Effector memory CD4-positive, alpha-beta T cell (primary cell): Measurements from ENCODE around the gene LMO7.

ENCODE experiments used
- DNase-seq, 3 donors: peaks; one replicate each; pipeline ENCODE4 v3.0.0-alpha.2; 2020
- H3K27ac ChIP-seq: 2 replicates; pipeline ENCODE4 v1.7.0; 2013; ENCODE audit warnings: mild to moderate bottlenecking, low read length, moderate library complexity; ENCODE audit not compliant: insufficient read depth, poor library complexity, severe bottlenecking
- H3K27me3 ChIP-seq: replicated peaks from 2 replicates; pipeline ENCODE4 v1.7.0; 2013; ENCODE audit warnings: mild to moderate bottlenecking, low read length; ENCODE audit not compliant: insufficient read depth, control insufficient read depth, poor library complexity, severe bottlenecking
- H3K36me3 ChIP-seq: 2 replicates; pipeline ENCODE4 v1.7.0; 2013; ENCODE audit warnings: mild to moderate bottlenecking, low read length, moderate library complexity; ENCODE audit not compliant: control insufficient read depth, insufficient read depth
- H3K4me1 ChIP-seq: 2 replicates; pipeline ENCODE4 v1.7.0; 2013; ENCODE audit warnings: low read length, mild to moderate bottlenecking; ENCODE audit not compliant: control insufficient read depth, insufficient read depth, poor library complexity, severe bottlenecking
- H3K4me3 ChIP-seq: 2 replicates; pipeline ENCODE4 v1.7.0; 2013; ENCODE audit warnings: low read length, low read depth, mild to moderate bottlenecking; ENCODE audit not compliant: insufficient read depth, poor library complexity, severe bottlenecking
- H3K9me3 ChIP-seq: 2 replicates; pipeline ENCODE4 v1.7.0; 2013; ENCODE audit warnings: mild to moderate bottlenecking, low read length, moderate library complexity; ENCODE audit not compliant: control insufficient read depth

LMO7 gene

GRCh38 chr13:75643693-75644092 lies 7.6 kb downstream of the LMO7 start:
- H3K9me3 ChIP-seq = no peaks in the 10 kb centered on the region
- no peaks in the 10 kb centered on the region for H3K36me3 ChIP-seq
- H3K4me1 ChIP-seq = no peaks in the 10 kb centered on the region
- DNase-seq = no peak
- no peak overlapping the region for H3K27ac ChIP-seq
- H3K27me3 ChIP-seq = no peaks in the 10 kb centered on the region
- H3K4me3 ChIP-seq = no peak overlapping the region

DNA sequence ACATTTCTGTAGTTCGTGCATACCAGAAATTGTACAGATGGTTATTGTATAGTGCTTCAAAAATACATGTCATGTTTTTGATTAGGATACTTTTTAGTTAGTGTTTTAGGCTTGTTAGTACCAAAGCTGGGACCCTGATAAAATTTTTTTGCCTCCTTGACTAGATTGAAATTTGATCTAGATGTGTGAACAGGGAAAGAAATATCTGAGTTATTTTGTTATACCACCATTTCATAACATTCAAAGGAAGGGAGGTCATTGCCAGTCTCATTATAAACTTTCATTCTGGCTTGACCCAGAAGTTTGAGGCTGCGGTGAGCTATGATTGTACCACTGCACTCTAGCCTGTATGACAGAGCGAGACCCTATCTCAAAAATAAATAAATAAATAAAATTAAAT lies 9.0 kb downstream of the LMO7 start:
- DNase-seq = no peak
- H3K27me3 ChIP-seq = no peaks in the 10 kb centered on the region
- H3K27ac ChIP-seq = no peak overlapping the region
- no peaks in the 10 kb centered on the region for H3K36me3 ChIP-seq
- no peaks in the 10 kb centered on the region for H3K4me1 ChIP-seq
- H3K4me3 ChIP-seq = no peak overlapping the region
- H3K9me3 ChIP-seq = no peaks in the 10 kb centered on the region

DNA sequence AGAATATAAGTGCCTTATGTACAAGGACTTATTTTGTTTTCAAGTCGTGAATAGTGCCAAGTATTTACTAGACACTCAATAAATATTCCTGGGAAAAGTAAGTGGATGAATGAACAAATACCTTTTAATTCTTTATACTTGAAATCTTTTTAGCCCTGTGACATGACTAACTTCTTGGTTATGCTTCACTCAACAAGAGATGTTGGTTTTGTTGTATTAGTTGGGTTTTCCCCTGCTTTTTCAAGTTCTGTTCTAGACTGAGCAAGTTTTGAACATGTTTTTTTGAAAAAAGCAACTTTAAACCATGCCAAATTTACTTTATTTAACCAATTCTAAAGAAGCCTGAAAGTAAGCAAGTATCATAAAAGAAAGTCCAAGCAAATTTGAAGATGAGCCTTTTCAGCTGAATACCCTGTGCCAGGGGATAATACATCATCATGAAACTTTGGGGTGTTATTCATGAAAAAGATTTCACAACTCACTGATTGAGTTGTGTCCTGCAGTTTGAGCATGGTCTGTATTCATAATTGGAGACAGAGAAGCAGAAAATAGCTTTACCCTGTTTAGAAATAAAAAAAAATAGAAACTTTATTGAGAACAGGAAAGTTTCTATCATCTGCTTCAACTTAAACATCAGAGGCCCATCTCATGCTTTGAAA lies 11.1 kb downstream of the LMO7 start:
- no peak overlapping the region for H3K4me3 ChIP-seq
- H3K4me1 ChIP-seq = no peaks in the 10 kb centered on the region

GRCh38 chr13:75648446-75648845 lies 12.3 kb downstream of the LMO7 start:
- Histone ChIP-seq H3K27ac (no peak overlapping the region), H3K27me3 (no peaks in the 10 kb centered on the region), H3K4me1 (no peaks in the 10 kb centered on the region), H3K4me3 (no peak overlapping the region), H3K9me3 (no peaks in the 10 kb centered on the region), H3K36me3 (no peaks in the 10 kb centered on the region)
- DNase-seq = no peak

More for the DNA sequence above, 11.1 kb downstream of the LMO7 start:
- DNase-seq = no peak
- H3K27me3 ChIP-seq = no peaks in the 10 kb centered on the region
- no peaks in the 10 kb centered on the region for H3K9me3 ChIP-seq
- H3K27ac ChIP-seq = no peak overlapping the region
- no peaks in the 10 kb centered on the region for H3K36me3 ChIP-seq

GRCh38 chr13:75651013-75651412 lies 14.9 kb downstream of the LMO7 start:
- Histone ChIP-seq H3K9me3 (no peaks in the 10 kb centered on the region), H3K4me1 (no peaks in the 10 kb centered on the region), H3K27ac (no peak overlapping the region), H3K27me3 (no peaks in the 10 kb centered on the region), H3K4me3 (no peak overlapping the region), H3K36me3 (no peaks in the 10 kb centered on the region)
- DNase-seq = no peak

- DNase-seq = no peak
- Histone ChIP-seq H3K27me3 (no peaks in the 10 kb centered on the region), H3K9me3 (no peaks in the 10 kb centered on the region), H3K27ac (no peak overlapping the region), H3K4me1 (no peaks in the 10 kb centered on the region), H3K36me3 (no peaks in the 10 kb centered on the region), H3K4me3 (no peak overlapping the region)
Measured at GRCh38 chr13:75652726-75653125, 16.6 kb downstream of the LMO7 start.

DNA sequence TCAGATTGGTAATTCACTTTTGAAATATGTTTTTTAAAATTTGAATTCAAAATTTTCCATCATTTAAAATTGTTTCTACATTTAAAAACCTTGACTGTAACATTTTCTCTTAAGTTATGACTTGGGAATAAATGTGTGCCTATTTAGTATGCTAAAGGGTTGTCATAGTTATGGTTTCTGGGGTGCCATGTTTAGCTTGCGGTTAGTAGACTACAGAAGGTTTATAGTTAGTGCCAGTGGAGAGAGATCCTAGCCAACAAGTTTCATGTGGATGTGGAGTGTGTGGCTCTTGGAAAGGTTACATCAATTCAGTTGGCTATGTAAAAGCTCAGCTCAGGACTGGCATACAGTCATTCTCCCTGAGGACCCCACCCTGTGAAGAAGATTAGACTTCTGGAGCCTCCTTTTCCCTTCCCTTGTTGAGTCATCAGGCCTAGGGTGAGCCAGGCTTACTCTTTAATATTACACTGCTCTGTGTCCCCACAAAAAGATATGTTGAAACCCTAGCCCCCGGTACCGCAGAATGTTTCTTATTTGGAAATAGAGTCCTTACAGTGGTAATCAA lies 20.4 kb downstream of the LMO7 start:
- H3K27me3 ChIP-seq = no peaks in the 10 kb centered on the region
- H3K9me3 ChIP-seq = no peaks in the 10 kb centered on the region
- DNase-seq = no peak
- no peaks in the 10 kb centered on the region for H3K4me1 ChIP-seq
- no peaks in the 10 kb centered on the region for H3K36me3 ChIP-seq
- H3K27ac ChIP-seq = no peak overlapping the region
- no peak overlapping the region for H3K4me3 ChIP-seq

GRCh38 chr13:75657111-75657510 lies 21.0 kb downstream of the LMO7 start:
- H3K36me3 ChIP-seq = no peaks in the 10 kb centered on the region
- H3K4me1 ChIP-seq = no peaks in the 10 kb centered on the region
- H3K4me3 ChIP-seq = no peak overlapping the region
- DNase-seq = no peak
- no peaks in the 10 kb centered on the region for H3K9me3 ChIP-seq
- no peaks in the 10 kb centered on the region for H3K27me3 ChIP-seq
- no peak overlapping the region for H3K27ac ChIP-seq

DNA sequence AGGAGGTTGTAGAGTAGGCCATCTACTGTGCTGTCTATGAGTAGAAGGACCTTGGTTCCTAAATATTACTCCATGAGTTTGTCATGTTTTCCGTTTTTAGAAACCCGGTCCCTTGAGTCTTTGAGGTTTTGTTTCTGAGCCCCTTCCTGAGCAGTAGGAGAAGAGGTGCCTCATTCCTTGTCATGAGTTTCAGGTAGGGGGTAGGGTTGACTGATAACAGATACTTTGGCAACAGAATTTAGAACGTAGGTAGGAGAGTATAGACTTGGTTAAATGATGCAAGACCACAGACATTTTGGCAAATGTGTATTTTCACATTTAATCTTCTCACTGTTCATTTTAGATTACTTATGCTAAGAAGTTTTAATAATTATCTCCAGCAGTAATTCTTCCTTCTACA lies 24.6 kb downstream of the LMO7 start:
- DNase-seq = no peak
- H3K9me3 ChIP-seq = no peaks in the 10 kb centered on the region
- no peaks in the 10 kb centered on the region for H3K4me1 ChIP-seq
- no peak overlapping the region for H3K27ac ChIP-seq
- no peak overlapping the region for H3K4me3 ChIP-seq
- no peaks in the 10 kb centered on the region for H3K27me3 ChIP-seq
- H3K36me3 ChIP-seq = no peaks in the 10 kb centered on the region

- H3K36me3 ChIP-seq = no peaks in the 10 kb centered on the region
- H3K4me1 ChIP-seq = no peaks in the 10 kb centered on the region
- no peak overlapping the region for H3K27ac ChIP-seq
- no peaks in the 10 kb centered on the region for H3K9me3 ChIP-seq
- no peaks in the 10 kb centered on the region for H3K27me3 ChIP-seq
- no peak for DNase-seq
- no peak overlapping the region for H3K4me3 ChIP-seq
Measured at GRCh38 chr13:75661443-75661842, 25.3 kb downstream of the LMO7 start.
